Calu3 (cell line): ENCODE data around the gene DSCAM. TPM values are rescaled to one million over a fixed set of nuclear protein-coding genes. Genes with fewer than 3 reads are reported as not detected.

Source experiments
- BruUV-seq: library from RNA; stranded (reverse); fragments of 400-500 nt; replicated peaks from 2 replicates; lab custom pipeline; 2021; lab: Mats Ljungman, UMichigan
- CTCF ChIA-PET: fragments of 300-600 bp; sonication (Branson Sonifier 250); formaldehyde crosslinking; loops from one replicate; lab custom pipeline; 2022; ENCODE audit warnings: antibody characterized with exemption; lab: Charles Lee
- DNase-seq: peaks from one replicate; pipeline ENCODE4 v3.0.0; 2022
- H3K27ac Mint-ChIP-seq: one replicate; pipeline ENCODE4 v1.8.0; 2022; ENCODE audit warnings: mixed read lengths; ENCODE audit not compliant: unreplicated experiment
- H3K27me3 Mint-ChIP-seq: one replicate; pipeline ENCODE4 v1.8.0; 2022; ENCODE audit warnings: mixed read lengths; ENCODE audit not compliant: unreplicated experiment
- H3K36me3 Mint-ChIP-seq: one replicate; pipeline ENCODE4 v1.8.0; 2022; ENCODE audit warnings: mild to moderate bottlenecking, moderate library complexity, mixed read lengths; ENCODE audit not compliant: insufficient read depth, unreplicated experiment
- H3K4me1 Mint-ChIP-seq: one replicate; pipeline ENCODE4 v1.8.0; 2022; ENCODE audit warnings: mild to moderate bottlenecking, low read depth, mixed read lengths; ENCODE audit not compliant: unreplicated experiment
- H3K4me3 Mint-ChIP-seq: one replicate; pipeline ENCODE4 v1.8.0; 2022; ENCODE audit warnings: mild to moderate bottlenecking, low read depth, moderate library complexity, mixed read lengths; ENCODE audit not compliant: unreplicated experiment
- H3K9me3 Mint-ChIP-seq: one replicate; pipeline ENCODE4 v1.8.0; 2022; ENCODE audit warnings: low read depth, mixed read lengths; ENCODE audit not compliant: unreplicated experiment
- intact Hi-C: fragments of 100-400 bp; cut with micrococcal nuclease; formaldehyde crosslinking; loops from one replicate; pipeline ENCODE4 v1.10.0; 2022; ENCODE audit not compliant: unreplicated experiment
- total RNA-seq: library from RNA; stranded (reverse); gene quantifications from 2 replicates; pipeline ENCODE4 v1.2.3, GENCODE V29; 2022
- TF ChIP-seq, protein P1 (sequence below): fragments of 200-600 bp; IDR thresholded peaks from one replicate; pipeline ENCODE4 v1.8.0; 2022; ENCODE audit warnings: antibody characterized with exemption; ENCODE audit not compliant: unreplicated experiment

Gene DSCAM
- total RNA-seq, 1 experiment from 2014 or later: not detected

DNA sequence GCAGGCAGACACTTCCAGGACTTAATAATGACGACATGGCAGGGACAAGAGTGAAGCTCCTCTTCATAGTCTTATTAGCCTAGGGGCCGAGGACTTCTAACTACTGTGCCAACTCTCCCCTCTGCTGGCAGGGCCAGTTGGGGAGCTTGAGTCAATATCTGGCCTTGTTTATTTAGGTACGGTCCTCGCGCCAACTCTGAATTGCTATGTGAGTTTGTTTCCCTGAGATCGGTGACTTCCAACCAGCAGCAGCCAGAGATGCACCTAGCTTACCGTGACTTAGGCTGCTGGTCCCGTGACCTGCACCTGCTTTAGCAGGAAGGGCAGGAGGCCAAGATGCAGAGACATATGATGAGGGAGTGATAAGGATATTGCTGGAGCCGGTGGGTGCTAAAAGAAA, 528.6 kb downstream of the DSCAM start:
- DNase-seq: no peak
- no peaks in the 10 kb centered on the region for H3K27me3 Mint-ChIP-seq
- CTCF ChIA-PET: no interaction called here
- intact Hi-C loops: no loop called here
- no peak overlapping the region for H3K27ac Mint-ChIP-seq
- peaks cover 11% of the 10 kb centered on the region for H3K9me3 Mint-ChIP-seq
- no peaks in the 10 kb centered on the region for H3K4me1 Mint-ChIP-seq
- BruUV-seq: no TSS peak
- TF ChIP-seq, protein P1, sequence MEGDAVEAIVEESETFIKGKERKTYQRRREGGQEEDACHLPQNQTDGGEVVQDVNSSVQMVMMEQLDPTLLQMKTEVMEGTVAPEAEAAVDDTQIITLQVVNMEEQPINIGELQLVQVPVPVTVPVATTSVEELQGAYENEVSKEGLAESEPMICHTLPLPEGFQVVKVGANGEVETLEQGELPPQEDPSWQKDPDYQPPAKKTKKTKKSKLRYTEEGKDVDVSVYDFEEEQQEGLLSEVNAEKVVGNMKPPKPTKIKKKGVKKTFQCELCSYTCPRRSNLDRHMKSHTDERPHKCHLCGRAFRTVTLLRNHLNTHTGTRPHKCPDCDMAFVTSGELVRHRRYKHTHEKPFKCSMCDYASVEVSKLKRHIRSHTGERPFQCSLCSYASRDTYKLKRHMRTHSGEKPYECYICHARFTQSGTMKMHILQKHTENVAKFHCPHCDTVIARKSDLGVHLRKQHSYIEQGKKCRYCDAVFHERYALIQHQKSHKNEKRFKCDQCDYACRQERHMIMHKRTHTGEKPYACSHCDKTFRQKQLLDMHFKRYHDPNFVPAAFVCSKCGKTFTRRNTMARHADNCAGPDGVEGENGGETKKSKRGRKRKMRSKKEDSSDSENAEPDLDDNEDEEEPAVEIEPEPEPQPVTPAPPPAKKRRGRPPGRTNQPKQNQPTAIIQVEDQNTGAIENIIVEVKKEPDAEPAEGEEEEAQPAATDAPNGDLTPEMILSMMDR: no peak
- no peaks in the 10 kb centered on the region for H3K36me3 Mint-ChIP-seq
- H3K4me3 Mint-ChIP-seq: no peak overlapping the region

DNA sequence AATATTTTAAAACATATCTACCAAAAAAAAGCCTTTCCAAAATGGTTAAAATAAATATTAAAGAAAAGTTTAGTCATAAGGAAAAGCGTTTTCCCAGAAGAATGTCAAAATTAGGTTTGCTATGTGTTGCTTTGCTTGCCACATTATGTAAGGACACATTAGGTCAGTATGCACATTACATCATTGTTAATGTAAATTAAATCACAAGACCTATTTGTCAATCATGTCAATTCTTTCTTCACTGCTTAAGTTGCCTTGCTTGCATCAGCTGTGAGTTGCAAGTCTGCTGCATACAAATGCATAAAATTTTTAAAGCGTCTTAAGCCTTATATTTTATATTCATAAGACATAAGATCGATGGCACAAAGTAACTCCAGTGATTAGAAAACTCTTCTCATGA, 530.9 kb downstream of the DSCAM start:
- Mint-ChIP-seq H3K27ac (no peak overlapping the region), H3K4me3 (no peak overlapping the region), H3K4me1 (no peaks in the 10 kb centered on the region), H3K36me3 (no peaks in the 10 kb centered on the region), H3K9me3 (peaks cover 4% of the 10 kb centered on the region), H3K27me3 (no peaks in the 10 kb centered on the region)
- CTCF ChIA-PET: no interaction called here
- DNase-seq: no peak
- no TSS peak for BruUV-seq
- TF ChIP-seq, protein P1: no peak
- intact Hi-C loops: no loop called here

DNA sequence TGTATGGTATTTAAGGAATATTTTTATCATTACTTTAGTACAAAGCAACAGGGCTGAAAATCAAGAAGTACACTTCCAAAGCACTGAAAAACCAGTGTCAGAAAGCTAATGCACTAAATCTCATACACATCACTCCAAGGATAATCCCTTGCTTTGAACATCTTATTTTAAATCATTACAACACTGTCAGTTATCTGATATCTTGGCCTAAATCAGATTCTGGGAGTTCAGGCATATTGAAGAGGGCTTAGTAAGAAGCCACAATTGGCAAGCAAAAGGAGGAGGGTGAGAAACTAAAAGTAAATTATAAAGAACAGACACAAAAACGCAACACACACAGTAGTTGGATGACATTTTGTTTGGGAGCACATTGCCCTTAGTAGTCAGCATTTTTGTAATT, 531.3 kb downstream of the DSCAM start:
- H3K4me3 Mint-ChIP-seq: no peak overlapping the region
- TF ChIP-seq, protein P1: no peak
- H3K4me1 Mint-ChIP-seq: no peaks in the 10 kb centered on the region
- intact Hi-C loops: no loop called here
- H3K27me3 Mint-ChIP-seq: no peaks in the 10 kb centered on the region
- DNase-seq: no peak
- no TSS peak for BruUV-seq
- CTCF ChIA-PET: no interaction called here
- H3K36me3 Mint-ChIP-seq: no peaks in the 10 kb centered on the region
- no peak overlapping the region for H3K27ac Mint-ChIP-seq
- peaks cover 2% of the 10 kb centered on the region for H3K9me3 Mint-ChIP-seq

DNA sequence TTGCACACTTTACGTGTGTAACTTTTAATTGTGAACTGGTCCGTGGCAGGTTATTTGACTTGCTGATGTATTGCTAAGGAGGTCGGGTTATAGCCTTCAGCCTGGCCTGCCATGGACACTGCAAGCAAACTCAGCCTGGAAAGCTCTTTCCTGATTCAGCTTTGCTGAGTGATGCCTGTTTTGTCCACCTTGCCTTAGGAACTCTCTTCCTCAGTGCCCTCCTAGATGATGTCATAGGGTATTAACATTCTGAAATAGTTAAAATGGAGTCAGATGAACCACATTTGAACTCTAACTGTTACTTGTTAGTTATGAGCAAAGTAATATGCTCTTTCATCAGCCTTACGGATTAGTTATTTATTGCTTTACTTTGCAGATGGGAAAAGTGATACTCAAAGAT, 533.7 kb downstream of the DSCAM start:
- no TSS peak for BruUV-seq
- H3K36me3 Mint-ChIP-seq: no peaks in the 10 kb centered on the region
- H3K27ac Mint-ChIP-seq: no peak overlapping the region
- TF ChIP-seq, protein P1: no peak
- intact Hi-C loops: no loop called here
- peaks cover 7% of the 10 kb centered on the region for H3K9me3 Mint-ChIP-seq
- CTCF ChIA-PET: no interaction called here
- DNase-seq: no peak
- H3K4me3 Mint-ChIP-seq: no peak overlapping the region
- no peaks in the 10 kb centered on the region for H3K4me1 Mint-ChIP-seq
- H3K27me3 Mint-ChIP-seq: no peaks in the 10 kb centered on the region
